GM21529 (cell line): Measurements from ENCODE around the gene LINGO3.
A peak's percentile ranks its signal among the peaks of the same experiment; 100 is the strongest.
"Not testable (repeated sequence)": the region's sequence is repeated elsewhere in the genome, so short reads cannot be mapped to it uniquely, and the experiment has no call there.

Experiments
- ATAC-seq: cut with Tn5 transposase; IDR thresholded peaks from one replicate; pipeline ENCODE4 v1.9.1; 2021; ENCODE audit not compliant: unreplicated experiment

The LINGO3 gene

DNA sequence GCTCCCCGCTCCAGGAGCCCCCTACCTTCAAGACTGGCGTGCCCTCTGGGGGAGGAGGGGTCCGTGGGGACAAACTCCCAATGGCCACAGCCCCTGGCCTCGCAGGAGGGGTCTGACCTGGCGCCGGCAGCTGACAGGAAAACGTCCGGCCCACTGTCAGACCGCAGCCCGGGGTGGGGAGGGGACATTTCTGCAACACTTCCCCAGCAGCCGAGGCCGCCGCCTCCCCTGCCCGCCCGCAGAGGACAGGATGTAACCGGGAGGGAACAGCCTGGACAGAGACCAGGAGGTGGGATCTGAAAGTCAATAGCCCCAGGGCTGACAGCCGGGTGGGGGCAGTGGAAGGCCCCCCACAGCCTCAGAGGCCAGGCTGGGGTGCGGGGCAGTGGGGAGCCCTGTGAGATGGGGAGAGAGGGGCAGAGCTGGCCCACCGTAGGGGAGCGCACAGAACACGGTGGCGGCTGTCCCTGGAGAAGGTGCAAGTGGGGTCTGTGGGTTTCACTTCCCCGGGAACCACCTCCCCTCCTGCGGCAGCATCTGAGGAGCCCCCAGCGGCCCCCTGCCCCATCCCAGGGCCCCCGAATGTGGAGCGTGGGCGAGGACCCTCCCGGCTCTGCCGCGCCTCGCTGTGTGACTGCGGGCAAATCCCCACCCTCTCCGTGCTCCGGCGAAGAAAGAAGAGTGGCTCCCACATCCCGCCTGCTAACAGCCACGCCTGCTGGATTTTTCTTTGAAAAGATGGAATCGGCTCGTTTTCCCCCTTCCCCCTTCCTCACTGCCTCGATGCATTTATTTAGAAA, 25.7 kb downstream of the LINGO3 start, which contains the start of gene PEAK3:
TSS of gene PEAK3 (minus strand) at position 114 of the 800 bp plus-strand sequence. CDS start 1,244 bp downstream, outside the sequence.
- no peak for ATAC-seq

DNA sequence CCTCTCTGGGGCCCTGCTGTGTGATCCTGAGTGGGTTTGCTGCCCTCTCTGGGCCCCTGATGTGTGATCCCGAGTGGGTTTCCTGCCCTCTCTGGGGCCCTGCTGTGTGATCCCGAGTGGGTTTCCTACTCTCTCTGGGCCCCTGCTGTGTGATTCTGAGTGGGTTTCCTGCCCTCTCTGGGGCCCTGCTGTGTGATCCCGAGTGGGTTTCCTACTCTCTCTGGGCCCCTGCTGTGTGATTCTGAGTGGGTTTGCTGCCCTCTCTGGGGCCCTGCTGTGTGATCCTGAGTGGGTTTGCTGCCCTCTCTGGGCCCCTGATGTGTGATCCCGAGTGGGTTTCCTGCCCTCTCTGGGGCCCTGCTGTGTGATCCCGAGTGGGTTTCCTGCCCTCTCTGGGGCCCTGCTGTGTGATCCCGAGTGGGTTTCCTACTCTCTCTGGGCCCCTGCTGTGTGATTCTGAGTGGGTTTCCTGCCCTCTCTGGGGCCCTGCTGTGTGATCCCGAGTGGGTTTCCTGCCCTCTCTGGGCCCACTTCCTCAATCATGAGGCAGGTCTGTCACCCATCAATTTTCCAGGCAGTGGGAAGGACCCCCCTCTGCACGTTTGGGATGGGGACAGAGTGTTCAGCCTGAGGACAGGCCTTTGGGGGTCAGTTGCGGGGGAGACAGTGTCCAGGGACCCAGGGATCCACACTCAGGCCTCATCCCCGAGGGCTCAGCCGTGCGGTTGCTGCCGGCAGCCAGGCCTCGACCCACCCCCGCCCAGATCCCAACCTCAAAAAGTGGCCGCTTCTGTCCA, 26.5 kb downstream of the LINGO3 start:
- ATAC-seq, result not testable (repeated sequence)

DNA sequence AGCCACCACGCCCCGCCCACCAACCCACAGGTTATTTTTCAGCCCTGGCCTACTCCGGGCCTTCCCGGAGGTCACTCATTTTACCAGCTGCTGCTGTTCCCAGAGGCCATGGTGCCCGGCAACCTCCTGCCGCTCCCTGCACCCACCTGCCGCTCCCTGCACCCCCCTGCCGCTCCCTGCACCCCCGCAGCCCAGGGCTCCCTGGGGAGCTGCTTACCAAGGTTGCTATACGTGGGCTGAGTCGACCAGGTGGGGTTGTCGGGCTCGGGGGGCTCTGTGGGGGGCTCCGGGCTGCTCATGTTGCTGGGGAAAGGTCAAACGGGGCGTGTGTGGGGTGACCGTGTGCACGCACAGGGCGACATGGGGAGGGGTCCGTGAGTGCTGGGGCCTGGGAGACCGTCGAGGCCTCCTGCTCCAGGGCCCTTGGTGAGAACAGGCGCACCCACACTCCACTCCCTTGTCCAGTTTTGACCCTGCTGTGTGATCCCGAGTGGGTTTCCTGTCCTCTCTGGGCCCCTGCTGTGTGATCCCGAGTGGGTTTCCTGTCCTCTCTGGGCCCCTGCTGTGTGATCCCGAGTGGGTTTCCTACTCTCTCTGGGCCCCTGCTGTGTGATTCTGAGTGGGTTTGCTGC, 27.2 kb downstream of the LINGO3 start:
- ATAC-seq, result no peak

DNA sequence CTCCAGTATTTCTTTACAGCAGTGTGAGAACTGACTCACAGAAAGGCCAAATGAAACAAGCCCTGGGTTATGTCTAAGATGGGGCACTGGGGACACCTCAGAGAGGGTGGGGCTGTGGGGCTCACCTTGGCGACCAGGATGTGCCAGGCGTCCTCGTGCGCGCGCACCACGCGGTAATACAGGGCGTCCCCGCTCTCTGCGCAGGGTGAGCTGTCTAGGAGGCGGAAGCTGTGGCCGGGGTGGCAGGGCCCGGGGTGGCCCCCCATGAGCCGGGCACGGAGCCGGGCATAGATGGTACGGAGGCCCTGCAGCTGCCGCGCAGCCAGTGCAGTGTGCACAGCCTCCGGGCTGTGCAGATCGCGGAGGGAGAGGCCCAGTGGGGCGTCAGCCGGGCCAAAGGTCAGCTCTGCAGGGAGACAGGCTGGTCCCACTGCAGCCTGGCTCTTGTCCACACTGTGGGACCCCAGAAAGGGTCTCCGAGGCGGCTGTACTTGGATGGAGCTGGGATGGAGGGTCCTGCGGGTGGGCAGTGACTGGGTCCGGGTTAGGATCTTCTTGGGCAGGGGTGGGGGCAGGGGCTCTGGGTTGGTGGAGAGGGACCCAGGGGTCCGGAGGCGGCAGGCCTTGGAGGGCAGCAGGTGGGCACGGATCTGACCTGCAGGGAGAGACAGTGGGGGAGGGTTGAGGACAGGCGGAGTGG, 29.3 kb downstream of the LINGO3 start:
- ATAC-seq, result no peak

DNA sequence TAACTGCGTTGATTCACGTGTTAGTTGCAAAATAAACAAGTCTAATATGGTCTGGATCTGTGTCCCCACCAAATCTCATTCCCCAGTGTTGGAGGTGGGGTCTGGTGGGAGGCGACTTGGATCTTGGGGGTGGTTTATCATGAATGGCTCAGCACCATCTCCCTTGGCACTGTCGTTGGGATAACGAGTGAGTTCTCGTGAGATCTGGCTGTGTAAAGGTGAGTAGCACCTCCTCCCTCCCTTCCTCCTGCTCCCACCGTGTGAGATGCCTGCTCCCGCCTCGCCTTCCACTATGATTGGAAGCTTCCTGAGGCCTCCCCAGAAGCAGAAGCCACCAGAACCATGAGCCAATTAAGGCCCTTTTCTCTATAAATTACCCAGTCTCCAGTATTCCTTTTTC, 30.8 kb downstream of the LINGO3 start:
- no peak for ATAC-seq

DNA sequence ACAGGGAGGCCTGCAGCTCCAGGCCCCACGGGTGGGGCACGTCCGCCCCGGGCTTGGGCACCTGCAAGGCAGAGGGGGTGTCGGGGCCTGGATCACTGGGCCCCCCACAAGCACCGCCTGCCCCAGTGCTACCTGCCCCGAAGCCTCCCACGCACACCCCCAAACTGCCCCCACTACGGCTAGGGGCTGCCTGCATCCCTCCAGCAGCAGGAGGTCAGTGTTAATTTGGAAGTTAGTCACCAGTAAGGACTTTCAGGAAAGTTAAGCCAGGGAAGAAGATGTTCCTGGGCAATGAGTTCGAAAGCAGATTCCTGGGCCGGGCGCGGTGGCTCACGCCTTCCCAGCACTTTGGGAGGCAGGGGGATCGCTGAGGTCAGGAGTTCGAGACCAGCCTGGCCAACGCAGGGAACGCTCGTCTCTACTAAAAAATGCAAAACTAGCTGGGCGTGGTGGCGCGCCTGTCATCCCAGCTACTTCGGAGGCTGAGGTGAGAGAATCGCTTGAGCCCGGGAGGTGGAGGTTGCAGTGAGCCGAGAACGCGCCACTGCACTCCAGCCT, 31.4 kb downstream of the LINGO3 start:
- ATAC-seq, result no peak

DNA sequence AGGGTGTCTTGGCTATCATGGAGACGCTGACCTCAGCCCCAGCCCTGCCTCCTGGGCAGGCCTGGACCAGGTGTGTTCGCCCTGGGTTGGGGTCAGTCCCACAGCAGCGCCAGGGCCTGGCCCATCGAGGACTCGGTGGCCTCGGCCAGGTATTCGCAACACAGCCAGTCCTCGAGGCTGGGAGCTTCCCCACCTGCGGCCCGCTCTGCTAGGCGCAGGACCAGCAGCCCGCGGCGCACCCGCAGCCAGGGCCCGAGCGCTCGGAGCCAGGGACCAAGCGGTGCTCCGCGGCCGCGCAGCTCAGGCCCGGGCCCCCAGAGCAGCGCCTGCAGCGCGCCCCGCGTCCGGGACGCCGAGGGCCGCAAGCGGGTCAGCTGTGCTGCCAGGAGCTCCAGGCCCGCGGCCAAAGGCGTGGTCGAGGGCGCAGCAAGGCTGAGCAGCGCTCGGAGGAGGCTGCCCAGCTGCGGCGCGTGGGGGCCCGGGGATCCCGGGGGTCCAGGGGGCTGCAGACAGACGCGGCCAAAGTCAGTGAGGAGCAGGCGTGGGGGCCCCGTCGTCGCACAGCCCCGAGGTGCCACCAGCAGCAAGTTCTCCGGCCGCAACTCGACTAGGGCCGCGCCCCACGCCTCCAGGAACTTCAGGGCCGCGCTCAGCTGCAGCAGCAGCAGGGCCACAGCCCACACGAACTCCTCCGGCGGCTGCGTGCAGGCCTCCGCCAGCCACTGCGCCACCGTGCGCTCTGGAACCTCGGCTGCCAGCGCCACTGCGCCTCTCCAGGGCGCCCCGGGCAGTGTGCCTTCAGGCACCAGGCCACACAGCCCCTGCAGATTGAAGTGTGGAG, 32.1 kb downstream of the LINGO3 start:
- no peak for ATAC-seq

DNA sequence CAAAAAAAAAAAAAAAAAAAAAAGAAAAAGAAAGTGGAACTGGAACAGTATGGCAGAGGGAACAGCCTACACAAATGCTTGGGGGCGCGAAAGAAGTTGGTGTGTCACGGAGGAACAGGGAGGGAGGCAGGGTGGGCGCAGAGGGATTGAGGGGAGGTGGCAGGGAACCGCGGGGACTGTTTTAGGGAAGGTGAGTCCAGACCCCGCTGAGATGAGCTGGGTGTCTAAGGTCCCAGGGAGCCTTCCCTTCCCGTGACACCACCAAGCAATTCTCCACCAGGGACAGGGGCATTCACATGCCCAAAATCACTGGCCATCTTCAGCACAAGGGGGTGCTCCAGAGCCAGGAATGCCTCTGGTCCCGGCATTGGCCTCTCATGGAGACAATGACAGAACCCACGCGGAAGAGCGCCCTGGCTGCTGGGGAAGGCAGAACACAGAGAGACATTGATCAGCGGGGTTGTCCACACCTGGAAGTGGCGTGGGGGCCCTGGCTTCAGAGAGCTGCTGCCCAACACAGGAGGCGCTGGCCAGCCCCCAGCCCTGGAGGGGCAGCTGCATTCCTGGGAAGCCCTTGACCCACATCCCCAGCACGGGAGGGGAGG, 32.9 kb downstream of the LINGO3 start:
- no peak for ATAC-seq

DNA sequence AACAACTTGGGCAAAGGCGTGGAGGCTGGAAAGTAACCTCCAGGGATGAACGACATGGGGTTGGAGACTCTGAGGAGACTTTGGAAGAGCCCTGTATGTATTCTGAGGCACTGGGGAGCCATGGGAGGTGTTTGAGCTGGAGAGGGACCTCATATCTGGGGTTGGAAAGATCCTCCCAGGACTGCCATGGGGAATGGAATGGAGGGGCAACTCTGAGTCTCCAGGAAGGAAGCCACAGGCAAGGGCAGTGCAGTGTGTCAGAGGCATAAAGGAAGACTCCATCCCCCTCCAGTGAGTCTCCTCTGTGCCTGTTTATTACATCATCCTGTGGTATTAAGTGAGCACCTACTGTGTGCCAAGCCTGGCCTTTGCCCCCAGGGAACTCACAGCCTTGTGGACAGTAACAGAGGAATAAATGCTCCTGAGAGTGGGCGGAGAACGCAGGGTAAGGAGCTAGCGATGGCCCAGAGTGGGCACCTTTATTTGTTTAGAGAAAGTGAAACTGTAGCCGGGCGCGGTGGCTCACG, 33.7 kb downstream of the LINGO3 start:
- ATAC-seq, result no peak

DNA sequence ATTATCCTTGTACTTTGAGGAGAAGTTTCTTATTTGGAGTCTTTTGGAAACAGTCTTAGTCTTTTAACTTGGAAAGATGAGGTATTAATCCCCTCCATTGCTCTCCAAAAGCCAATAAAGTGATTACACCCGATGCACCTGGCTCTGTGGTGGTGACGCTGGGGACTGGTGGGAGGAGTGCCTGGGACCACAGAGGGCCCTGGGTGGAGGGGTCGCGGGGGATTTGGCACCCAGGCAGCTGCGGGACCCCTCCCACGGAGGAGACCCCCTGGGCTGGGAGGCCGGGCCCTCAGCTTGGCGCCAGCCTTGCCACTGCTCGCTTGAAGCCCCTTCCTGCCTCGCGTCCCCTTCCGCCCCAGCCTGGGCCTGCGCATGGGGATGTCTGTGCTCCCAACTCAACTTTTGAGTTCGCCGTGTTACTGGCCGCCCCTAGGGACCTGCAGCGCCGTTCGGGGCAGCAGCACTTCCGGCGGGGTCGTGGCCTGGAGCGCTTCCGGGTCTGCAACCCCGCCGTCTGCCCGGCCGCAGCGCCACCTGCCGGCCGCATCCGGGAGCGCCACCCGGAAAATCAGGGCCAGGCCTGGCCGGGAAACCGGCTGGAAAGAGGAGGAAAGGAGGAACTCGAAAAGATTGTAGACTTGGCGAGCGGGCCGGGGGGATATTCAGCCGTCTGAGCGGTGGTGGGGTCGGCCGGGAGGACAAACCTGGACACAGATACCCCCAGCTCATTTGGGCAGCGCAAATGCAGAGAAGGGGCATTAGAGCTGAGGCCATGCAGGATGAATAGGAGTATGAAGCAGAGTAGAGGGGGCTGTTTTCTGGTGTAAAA, 34.4 kb downstream of the LINGO3 start:
- no peak for ATAC-seq

DNA sequence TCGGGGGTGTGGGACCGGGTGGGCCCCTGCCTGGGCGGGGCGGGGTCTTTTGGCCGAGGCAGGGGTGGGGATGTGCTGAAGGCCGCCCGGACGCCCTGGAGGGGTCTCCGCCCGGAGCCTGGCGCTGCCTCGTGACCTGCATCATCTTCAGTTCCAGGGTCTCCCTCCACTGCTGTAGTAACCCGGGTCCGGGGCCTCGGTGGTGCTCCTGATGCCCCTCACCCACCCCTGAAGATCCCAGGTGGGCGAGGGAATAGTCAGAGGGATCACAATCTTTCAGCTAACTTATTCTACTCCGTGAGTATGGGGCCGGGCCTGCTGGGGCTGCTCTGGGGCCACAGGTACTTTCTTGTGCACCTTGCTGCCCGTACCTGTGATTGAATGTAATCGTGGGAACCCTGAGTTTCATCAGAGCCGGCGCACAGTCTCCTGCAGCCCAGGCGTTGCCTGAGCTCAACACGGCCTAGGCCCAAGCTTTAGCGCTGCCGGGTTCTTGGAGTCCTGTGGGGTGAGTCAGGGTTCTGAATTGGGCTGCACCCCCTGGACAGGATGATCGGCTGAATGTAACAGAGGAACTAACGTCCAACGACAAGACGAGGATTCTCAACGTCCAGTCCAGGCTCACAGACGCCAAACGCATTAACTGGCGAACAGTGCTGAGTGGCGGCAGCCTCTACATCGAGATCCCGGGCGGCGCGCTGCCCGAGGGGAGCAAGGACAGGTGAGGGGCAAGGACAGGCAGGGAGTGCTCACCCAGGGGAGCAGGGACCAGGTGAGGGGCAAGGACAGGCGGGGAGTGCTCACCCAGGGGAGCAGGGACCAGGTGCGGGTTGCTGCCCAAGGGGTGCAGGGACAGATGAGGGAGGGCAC, 36.5 kb downstream of the LINGO3 start:
- no peak for ATAC-seq

DNA sequence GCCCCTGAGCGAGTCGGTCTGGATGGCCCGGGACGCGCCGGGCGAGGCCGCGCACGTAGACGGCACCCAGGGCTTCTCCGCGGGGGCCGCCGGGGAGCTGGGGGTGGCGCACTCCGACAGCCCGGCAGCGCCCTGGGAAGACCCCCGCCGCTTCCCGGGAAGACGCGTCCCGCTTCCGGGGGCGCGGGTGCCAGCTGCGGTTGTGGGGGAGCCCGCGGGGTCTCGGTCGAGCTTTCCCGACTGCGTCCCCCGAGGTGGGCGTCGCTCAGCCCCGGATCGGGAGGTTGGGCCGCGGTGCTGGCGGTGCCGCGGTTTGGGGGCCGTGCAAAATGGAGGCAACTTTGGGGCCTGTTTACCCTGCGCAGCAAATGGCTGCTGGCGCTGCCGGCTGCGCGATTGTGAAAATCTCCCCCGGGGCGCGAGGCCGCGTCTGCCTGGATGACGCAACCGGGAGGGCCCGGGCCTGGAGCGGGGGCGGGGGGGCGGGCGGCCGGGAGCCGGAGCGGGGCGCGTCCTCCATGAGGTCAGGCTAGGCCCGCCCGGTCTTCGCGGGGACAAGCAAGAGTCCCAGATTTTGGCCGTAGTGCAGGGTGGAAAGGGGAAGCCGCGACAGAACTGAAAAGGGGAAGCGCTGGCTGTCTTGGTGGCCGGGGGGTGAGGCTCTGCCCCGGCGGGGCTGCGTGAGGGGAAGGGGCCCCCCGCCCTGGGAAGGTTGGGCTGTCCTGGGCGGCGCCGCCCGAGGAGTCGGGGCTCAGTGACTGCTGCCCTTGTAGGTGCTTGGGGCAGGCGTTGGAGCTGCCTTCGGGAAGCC, 37.3 kb downstream of the LINGO3 start:
- no peak for ATAC-seq

DNA sequence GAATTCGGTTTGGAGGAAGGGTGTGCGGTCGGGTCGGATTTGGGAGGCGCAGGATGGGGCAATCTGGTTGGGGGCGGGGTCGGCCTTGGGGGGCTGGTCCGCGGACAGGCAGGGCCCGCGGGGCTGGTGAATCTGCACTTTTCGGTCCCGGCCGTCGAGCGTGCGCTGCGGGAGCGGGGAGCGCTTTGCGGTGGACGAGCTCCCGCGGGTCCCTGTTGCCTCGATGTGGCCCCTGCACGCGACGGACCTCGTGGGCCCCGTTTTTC, 37.9 kb downstream of the LINGO3 start:
- ATAC-seq, result no peak

DNA sequence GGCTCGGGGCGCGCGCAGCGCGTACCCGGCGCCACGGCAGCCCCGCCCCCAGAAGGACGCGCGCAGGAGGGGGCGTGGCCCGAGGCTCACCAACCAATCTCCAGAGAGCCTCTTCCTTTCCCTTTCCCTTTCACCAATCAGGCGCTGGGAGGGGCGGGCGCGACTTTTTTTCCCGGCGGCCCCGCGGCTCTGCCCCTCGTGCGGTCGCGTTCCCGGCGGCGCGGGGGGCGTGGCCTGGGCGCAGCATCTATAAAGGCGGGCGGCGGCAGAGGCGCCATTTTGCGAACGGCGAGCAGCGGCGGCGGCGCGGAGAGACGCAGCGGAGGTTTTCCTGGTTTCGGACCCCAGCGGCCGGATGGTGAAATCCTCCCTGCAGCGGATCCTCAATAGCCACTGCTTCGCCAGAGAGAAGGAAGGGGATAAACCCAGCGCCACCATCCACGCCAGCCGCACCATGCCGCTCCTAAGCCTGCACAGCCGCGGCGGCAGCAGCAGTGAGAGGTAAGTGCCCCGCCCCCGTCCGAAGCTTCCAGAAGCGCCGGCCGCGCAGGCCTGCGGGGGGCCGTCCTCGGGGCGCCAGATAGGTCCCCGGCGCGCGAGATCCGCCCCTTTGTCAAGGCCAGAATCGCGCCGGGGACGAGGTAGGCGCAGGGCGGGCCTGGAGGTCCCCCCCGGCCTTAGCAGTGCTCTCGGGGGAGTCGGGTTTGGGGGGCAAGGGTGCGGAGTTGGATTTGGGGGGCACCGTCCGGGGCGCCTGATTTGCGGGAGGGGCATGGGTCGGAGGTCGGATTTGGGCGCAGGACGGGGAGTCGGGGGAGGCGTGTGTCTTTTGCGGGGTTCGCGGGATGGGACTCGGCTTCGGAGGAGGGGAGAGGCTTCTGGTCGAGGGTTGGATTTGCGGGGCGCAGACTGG, 38.5 kb downstream of the LINGO3 start:
- peak; percentile 50 for ATAC-seq

DNA sequence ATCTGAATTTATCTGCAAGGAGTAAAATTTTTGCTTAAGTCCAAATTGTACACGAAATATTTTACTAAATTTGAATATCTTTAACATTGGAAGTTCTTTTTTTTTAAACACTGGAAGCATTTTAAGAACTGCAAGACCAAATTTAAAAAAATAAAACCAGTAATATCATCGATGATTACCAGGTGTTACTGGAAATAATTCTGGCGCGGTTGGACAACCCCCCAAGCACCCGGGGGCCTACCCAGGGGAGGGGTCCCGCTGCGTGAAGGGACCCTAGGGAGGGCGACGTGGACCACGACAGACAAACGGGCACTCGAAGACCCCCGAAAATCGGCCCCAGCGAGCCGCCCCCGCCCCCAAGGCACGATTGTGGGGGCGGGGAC, 39.1 kb downstream of the LINGO3 start:
- no peak for ATAC-seq

DNA sequence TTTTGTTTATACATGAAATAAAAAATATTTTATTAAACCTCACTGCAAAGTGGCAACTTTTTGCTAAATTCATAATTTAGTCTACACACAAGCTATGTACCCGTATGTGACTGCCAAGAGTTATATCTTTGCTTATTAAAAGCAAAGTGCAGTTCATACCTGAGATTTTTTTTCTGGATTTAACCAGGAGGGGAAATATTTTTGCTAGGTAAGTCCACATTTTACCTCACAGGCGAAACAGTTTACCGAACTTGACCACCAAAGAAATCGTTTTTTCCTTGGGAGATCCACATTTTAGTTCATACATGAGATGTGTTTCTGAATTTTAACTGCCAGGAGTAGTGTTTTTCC, 39.5 kb downstream of the LINGO3 start:
- no peak for ATAC-seq
